A204.1 (cell line): Measurements from ENCODE around the gene AUNIP.

Experiments
- FAIRE-seq: peaks from 2 replicates; lab custom pipeline; 2012; peaks lifted over from hg19 to GRCh38; lab: Jason Lieb, UNC

The AUNIP gene, protein sequence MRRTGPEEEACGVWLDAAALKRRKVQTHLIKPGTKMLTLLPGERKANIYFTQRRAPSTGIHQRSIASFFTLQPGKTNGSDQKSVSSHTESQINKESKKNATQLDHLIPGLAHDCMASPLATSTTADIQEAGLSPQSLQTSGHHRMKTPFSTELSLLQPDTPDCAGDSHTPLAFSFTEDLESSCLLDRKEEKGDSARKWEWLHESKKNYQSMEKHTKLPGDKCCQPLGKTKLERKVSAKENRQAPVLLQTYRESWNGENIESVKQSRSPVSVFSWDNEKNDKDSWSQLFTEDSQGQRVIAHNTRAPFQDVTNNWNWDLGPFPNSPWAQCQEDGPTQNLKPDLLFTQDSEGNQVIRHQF

DNA sequence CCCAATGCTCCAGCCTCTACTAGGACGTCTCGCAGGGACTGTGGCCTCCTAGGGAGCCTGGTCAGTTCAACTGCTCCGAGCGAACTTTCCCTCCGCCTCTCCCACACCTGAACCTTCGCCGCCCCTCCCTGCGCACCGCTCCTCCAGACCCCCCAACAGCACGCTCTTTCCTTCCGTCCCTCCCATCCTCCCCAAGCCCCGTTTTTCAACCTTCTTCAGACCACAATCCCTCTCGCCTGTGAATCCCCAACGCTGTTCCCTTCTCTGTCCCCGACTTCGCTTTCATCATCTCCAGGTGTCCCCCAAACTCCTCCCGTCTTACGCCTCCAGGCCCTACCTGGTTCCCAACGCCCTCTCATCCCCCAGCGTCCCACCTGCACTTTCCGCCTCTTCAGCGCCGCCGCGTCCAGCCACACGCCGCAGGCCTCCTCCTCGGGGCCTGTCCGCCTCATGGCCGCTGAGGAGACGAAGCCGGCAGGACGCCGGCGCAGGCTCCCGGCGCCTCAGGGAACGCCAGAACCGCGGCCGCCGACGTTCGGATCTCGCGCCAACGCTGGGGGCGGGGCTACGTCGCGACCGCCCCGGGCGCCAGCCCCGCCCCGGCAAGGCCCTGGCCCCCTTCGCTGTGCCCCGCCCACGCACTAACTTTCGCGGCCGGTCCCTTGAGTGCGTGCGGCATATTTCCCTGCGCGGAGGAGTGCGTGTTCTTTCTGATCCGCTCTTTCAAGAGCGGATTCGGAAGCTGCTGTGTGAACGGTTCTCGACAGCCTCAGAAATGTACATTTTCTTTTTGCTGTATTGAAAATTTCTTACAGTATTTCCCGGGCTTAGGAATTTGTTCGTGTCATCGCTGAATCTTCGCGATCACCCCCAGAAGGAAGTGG is at the start of gene AUNIP:
Gene AUNIP (minus strand): TSS at position 552 of the 884 bp plus-strand sequence. CDS start 100 bp downstream, at position 452.
- no peak for FAIRE-seq

- FAIRE-seq, result no peak
These were observed 49.8 kb upstream of the AUNIP start for GRCh38 chr1:25909040-25909439.

GRCh38 chr1:25908161-25908560 is 48.9 kb upstream of the AUNIP start:
- FAIRE-seq, result no peak

GRCh38 chr1:25907601-25908000 is 48.3 kb upstream of the AUNIP start:
- FAIRE-seq, result no peak

DNA sequence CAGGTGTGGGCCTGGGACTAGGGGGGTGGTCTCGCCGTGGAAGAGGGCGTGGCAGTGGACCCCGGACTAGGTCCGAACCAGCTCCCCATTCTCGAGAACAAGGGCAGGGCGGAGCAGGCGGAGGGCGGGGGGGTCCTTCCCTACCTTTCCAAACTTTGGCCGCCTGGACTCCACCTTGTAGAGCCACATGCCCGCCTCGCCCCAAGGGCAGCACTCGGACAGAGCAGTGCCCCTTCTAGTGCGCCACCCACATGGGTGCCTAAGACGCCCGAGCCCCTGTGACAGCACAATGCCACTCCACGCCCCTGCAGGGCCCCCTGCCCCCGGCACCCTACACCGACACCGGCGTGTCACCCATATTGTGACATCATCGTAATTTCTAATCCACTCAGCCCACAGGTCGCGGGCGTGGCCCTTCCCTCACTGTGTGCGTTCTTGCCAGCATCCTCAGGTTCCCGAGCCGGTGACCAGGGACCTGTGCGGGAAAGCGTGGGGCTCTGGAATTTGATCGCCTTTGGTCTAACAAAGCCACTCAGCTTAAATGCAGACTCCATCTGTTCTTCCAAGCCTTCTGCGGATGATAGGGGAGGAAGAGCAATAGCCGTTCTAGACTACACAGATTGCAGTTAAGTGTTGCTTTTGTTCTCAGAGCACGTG is 47.5 kb upstream of the AUNIP start:
- FAIRE-seq, result no peak

DNA sequence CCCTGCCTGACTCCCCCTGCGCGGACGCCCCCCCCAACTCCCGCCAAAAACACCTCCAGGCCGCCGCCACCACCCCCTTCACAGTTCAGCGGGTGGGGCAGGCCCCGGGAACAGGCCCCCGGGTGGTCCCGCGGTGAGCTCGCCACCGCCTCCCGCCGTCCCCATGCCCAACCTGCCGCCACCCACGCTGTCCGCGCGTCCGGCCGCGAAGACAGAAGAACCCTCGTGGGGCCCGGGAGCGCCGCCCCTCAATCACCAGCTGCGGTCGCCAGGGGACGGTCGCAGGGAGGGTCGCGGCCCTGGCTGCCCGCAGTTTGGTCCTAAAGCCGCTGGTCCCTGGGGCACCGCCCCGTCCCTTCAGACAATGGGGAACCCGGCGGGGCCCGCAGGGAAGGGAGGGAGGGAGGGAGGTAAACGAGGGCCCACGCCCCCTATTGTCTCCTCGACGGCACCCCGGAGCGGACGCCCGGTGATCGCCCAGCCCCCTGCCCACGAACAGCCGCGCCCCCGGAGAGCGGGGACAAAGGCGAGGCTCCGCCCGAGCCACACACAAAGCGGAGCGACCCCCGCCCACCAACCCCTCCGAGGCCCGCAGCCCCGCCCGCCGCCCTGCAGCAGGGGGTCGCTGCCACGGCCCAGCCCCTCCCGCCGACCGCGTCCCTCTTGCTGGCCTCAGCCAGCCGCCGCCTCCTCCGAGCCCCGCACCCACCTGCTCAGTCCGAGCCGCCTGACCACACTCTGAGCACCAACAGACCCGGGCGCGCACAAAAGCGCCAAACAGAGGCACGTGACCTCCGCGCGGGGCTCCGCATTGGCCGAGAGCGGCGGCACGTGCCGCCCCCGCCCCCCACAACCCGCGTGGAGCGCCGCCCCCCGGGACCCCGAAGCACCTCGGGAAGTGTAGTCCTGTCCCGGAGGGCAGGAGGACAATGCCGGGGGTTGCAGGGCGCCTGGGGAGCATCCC is 46.7 kb upstream of the AUNIP start, which contains the start of gene STMN1:
Gene STMN1 (minus strand): TSS at position 740 of the 964 bp plus-strand sequence. CDS start 1,743 bp downstream, outside the sequence.
- no peak for FAIRE-seq

- FAIRE-seq, result peak; percentile 25
These were observed 45.9 kb upstream of the AUNIP start for GRCh38 chr1:25904943-25905679.

DNA sequence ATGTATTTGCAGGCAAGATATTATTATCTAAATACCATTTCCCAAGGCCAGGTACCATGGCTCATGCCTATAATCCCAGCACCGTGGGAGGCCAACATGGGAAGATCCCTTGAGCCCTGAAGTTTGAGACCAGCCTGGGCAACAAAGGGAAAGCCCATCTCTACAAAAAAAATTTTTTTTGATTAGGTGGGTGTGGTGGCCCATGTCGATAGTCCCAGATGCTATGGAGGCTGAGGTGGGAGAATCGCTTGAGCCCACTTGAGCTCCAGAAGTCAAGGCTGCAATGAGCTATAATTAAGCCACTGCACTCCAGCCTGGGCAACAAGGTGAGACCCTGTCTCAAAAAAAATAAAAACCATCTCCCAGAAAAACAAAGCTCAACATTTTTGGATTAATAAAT is 44.7 kb upstream of the AUNIP start:
- no peak for FAIRE-seq

DNA sequence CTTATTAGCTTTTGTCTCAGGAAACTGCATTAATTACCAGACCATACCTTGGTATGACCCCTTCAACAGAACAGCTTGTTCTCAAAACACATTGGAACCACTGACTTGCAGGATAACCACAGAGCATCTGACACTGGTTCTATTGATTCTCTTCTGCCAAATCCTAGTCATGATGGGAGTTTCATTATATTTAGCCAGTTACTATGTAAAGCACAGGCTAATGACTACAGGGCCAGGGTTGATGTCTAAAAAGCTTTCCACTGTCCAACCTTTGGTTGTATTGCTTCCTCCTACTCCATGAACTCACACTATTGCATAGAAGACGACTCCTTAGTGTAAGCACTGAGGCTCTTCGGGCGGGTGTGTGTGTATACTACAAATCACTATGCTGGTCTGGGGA is 43.2 kb upstream of the AUNIP start:
- FAIRE-seq, result no peak

DNA sequence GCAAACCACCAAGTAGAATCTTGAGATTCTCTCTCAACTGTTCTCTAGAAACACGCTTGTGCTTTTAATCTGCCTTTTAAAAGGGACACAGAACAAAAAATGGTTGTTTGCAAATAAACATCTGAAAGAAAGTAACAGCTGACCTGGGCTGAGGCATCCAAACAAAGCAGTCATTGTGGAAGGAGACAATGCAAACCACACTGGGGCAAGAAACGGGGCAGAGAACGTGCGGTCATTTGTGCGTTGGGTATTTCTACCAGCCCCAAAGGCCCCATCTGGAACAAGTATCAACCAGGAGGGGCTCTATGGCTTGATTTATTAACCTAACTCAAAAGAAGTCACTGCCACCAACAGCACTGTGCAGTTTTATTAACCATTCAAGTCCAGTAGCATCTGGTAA is 41.0 kb upstream of the AUNIP start:
- no peak for FAIRE-seq

GRCh38 chr1:25899792-25900191 is 40.5 kb upstream of the AUNIP start:
- FAIRE-seq, result no peak

DNA sequence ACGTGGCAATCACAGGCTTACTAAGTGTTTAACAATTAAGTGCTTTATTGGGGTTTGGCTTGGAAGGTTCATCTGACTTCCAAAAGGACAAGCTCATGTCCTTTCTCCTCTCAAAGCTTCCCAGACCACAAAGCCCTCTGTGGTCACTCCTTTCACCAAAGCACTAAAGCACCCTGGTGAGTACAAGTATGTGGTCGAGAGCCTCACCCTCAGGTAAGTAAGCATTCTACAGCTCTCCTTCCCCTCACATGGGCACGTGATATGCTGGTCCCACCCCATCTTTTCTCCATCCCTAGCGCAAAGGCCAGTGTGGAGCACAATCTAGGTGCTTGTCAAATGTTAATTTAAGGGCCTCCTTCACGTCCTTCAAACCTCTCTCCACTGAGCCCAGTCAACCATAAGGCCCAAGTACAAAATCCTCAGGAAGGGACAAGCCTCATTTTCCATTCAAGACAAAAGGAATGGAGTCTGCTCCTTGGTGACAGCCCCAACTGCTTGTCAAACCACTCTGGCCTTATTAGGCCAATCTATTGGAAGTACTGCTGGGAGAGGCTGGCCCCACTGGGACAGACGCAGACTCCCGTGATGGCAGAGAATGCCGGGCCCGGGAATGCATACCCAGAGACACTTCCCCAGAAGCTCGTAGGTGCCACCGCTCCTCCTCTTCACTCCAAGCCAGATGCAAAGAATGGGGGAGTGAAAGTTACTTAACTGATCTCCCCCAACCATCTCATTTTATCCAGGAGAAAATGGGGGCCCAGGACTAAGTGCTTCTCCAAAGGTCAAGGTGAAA is 39.2 kb upstream of the AUNIP start:
- no peak for FAIRE-seq

DNA sequence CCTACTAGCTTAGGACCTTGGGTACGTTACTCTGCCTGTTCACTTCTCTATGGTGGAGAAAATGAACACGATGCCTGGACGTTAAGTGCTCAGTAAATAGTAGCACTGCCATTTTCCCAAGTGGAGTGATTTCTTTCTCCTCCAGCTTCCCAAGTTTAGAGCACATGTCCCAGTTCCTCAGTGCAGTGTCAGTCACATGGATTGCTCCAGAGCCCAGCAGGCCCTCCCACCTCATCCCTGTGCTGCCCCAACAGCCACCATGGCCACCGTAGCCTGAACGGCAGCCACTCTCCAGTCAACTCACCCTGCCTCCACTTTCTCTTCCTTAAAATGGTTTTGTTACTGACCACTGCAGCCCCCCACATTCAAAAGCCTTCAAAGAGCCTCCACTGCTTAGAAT is 38.5 kb upstream of the AUNIP start:
- no peak for FAIRE-seq

DNA sequence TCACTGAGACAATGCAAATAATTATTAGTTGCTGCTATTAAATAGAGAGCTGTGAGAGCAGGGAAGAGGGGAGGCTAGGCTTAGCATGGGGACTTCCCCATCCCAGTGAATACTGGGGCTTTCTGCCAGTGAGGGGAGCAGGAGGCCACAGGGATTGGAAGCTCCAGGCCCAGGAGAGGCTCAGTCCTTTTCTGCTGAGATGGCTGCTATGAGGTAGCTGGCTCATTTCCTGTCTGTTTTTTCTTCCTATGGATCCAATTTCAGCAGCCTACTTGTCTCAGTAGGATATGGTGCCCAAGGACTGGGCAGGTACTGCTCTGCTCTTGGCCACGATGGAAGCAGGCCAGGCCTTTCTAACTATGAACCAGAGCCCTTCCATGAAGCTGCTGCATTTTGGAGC is 37.0 kb upstream of the AUNIP start:
- no peak for FAIRE-seq

DNA sequence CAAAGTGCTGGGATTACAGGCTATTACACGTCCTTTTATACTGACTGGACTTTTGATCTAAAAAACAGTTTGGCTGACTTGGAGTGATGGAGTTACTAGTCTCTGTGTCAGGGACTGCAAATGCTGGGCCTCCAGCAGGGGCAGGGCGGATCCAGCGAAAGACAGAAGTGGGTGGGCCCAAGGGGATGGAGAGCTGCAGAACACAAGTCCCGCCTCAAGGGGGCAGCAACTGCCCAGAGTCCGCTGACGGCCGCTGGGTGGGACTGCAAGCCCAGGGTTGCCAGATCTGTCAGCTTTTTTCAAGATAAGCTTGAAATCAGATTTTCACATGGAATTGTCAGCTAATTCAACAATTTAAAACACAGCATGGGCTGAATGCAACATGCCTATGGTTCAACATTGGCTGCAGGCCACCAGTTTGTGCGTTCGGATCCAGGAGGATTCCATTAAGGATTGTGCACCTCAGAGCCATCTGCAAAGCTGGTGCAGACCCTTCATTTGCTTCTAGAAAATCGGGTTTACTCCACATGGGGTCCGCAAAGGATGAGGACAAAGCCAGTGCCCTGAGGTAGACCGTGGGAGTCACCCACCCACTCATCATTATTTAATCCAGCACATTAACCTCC is 36.2 kb upstream of the AUNIP start:
- peak; percentile 96 for FAIRE-seq

DNA sequence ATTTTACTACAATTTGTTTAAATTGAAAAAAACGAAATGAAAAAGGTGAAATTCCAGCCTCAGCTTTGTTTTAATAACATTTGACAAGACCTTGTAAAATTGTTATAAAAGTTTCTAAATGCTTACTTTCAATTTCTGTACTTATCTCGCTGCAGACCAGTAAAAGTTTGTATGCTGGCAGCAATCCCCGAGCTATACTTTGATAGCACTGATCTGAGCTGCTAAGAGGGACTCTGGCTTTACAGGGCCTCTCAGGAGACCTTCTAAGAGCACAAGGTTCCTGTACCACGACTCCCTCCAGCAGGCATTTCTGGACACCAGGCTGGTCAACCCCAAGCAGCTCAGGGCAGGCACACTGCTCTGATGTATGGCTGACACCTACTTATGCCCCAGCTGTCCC is 33.9 kb upstream of the AUNIP start:
- FAIRE-seq, result peak; percentile 97

DNA sequence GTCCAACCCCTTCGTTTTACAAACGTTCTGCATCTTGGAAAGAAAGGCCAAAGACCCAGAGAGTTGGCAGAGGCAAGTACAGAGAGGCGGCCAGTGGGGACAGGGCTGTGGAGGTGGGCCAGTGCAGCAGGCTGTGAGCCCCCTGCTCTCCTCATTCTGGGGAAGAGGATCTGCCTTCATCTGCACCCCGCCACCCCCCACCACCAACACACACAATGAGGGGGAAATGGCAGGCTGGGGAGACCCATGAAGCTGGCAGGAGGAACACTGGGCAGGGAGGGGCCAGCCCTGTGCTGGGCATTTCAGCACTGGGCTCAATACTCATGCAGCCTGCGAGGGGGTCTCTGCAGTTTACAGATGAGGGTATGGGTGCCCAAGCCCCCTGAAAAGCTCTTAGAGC is 32.3 kb upstream of the AUNIP start:
- FAIRE-seq, result no peak

GRCh38 chr1:25890239-25891034 is 31.2 kb upstream of the AUNIP start:
- FAIRE-seq, result no peak

GRCh38 chr1:25889470-25889869 is 30.2 kb upstream of the AUNIP start:
- FAIRE-seq, result no peak
